HG03571 (cell line): ENCODE data around the gene AJM1.

Source experiments
- ATAC-seq: cut with Tn5 transposase; IDR thresholded peaks from one replicate; pipeline ENCODE4 v1.9.1; 2021; ENCODE audit not compliant: unreplicated experiment

Gene AJM1

DNA sequence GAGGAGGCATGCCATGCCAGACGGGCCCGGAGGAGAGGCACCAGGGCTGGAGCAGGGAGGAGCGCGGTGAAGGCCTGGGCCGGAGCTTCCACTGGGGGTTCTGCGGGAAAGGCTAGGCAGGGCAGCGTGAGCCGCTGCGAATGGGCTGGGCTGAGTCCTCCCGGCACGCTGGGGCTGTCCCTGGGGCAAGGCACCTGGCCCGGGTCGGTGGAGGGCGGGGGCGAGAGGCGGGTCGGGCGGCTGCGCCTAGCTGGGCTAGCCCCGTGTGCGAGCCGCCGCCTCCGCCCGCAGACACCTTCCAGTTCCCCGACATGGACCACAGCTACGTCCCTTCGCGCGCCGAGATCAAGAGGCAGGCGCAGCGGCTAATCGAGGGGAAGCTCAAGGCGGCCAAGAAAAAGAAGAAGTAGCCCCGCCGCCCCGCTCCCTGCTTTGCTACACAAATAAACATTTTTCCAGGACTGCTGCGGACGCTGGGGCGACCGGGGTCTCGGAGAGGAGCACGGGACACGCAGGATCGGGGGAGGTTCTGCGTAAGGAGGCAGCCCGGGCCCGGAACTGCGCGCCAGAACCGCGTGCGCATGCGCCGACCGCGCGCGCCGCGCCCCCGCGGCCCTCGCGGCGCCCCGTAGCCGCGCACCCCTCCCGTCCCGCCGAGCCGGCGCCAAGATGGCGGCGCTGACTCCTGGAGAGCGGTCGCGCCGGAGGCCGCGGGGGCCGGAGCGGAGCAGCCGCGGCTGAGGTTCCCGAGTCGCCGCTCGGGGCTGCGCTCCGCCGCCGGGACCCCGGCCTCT, 34.8 kb upstream of the AJM1 start, which contains the start of gene RABL6:
RABL6 (plus strand) TSS at position 668 of the 794 bp plus-strand sequence. CDS start 249 bp downstream, outside the sequence.
- peak; percentile 61 for ATAC-seq

DNA sequence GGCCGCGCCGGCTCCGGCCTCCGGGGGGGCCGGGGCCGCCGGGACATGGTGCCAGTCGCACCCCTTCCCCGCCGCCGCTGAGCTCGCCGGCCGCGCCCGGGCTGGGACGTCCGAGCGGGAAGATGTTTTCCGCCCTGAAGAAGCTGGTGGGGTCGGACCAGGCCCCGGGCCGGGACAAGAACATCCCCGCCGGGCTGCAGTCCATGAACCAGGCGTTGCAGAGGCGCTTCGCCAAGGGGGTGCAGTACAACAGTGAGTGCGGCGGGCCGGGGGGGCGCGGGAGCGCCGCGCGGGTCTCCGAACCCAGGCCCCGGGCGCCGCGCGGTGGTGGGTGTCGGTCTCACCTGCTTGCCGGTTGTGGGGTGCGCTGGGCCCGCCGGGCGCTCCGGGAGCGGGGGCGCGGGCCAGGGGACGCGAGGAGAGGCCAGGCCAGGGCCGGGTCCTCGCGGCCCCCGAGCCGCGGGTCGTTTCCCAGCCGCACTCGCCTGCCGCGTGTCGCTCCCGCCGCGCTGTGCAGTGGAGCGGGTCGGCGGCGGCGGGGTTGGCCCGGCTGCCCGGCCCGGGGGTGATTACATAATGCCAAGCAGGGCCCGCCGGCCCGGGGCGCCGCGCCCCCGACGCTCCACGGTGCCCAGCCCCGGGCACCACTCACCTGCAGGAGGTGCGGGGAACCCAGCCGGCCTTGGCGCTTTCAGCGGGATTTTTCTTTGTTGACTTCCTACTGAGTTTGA, 34.0 kb upstream of the AJM1 start:
- ATAC-seq = peak; percentile 35

DNA sequence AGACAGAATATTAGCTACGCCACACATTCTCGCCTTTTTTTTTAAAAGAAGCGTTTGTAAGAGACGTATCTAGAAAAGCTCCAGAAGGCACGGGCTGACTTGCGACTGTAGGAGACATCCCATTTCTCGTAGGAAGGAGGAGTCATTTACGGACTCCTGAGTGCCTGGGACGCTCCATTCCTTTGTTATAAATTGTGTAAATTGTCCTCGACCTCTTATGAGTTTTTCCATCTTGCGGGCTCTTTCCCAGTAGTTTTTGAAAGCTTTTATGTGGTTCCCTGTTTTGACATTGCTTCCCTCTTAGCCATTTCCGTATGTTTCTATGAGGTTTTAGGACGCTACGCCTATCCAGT, 33.5 kb upstream of the AJM1 start:
- ATAC-seq = no peak

DNA sequence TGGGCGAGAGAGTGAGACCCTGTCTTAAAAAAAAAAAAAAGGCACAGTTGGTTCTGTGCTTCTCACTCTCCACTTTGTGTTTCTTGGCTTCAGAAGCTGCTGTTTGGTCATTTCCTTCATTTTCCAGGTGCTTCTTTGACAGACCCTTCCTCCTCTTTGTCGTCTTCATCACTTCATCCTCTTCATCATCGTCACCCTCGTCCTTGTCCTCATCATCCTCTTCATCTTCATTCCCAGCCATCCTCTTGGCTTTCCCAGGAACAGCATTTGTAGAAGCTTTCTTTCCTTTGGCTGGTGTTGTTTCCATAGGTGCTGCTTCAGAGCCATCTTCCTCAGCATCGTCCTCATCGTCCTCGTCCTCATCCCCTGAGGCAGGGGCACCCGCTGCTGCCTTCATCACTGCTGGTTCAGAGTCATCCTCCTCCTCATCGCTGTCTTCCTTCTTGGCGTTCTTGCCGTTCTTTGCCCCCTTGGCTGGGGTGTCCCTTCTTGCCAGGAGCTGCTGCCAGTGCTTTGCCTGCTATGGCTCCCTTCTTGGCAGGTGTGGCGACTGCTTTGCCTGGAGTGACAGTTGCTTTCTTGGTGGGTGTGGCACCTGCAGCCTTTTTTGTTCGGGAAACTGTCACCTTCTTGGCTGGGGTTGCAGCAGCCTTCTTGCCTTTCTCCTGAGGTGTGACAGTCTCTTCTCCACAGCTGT, 27.4 kb upstream of the AJM1 start:
- no peak for ATAC-seq

DNA sequence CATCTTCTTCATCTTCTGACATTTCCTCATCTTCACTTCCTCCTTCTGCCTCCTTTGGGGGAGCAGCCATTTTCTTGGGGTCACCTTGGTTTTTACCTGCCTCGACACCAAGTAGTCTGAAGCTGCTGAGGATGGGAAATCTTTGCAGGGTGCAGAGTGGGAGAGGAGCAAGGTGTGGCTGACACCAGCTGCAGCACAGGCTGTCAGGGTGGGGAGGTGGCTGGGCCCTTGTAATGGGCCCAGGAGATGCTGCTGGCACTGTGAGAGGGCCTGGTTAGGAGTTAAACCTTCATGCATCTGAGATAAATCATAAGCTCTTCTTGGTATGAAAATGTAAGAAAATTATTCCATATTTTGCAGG, 26.9 kb upstream of the AJM1 start:
- no peak for ATAC-seq

DNA sequence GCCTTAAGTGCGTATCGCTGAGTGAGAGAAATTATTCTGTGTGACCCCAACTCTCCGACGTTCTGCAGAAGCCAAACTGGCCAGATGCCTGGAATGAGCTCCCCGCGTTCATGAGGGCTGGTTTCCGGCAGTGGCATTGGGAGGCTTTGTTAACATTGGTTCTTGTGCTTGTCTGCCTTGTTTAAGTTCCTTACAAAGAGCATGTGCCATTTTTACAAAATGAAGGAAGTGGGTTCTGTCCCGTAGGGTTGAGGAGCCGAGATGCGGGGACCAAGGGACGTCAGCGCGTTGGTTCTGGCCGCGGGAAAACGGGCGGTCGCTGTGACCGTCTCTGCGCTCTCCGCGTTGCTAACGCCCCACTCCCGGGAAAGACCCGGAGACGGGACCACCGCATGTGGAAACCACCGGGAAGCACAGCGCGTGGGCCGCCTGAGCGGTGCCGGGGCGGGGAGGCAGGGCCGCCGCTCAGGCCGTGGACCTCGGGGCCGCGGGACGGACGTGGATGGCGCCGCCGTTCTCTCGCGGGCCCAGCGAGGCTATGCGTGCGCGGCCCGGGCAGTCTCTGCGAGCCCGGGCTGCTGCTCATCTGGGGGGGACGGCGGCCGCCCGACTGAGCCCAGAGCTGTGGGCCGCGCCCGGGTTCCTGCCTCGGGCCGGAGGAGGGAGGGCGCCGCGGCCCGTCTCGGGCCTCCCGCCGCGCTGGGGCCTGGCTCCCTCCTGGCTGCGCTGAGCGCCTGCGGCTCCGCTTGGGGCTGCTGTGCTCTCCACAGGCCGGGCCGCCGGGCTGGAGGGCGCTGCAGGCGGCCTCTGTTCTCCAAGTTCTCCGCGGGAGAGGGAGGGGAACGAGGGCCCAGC, 21.1 kb upstream of the AJM1 start:
- ATAC-seq = no peak

DNA sequence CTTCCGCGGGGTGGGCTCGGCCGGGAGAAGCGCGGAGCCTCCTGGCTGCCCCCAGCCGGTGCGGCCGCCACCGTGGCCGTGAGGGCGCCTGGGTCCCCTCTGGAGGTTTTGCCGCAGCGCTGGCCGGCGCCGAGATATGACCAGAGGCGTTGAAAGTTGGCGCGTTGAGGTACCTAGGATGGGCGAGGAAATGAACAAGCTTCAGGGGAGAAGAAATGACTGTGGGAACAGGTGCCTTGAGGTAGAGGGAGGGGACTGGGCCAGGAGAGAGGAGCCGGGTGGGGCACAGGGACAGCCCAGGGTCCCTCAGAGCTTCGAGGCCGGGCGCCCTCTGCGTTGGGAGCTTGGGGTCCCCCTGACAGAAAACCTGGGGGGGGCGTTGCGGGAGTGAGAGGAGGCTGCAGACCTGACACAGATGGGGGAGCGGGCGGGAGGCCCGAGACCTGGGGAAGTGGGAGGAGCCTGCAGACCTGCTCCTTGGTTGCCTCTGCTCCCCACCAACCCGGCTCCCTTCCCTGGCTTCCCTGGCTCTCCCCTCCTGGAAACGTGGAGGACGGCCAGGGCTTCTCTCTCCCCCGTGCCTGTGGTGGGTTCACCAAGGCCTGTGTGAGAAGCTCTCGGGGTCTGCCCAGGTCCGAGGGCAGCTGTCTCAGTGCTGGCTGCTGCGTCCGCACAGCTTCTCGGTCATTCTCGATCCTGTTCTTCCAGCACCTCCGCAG, 20.3 kb upstream of the AJM1 start:
- no peak for ATAC-seq

DNA sequence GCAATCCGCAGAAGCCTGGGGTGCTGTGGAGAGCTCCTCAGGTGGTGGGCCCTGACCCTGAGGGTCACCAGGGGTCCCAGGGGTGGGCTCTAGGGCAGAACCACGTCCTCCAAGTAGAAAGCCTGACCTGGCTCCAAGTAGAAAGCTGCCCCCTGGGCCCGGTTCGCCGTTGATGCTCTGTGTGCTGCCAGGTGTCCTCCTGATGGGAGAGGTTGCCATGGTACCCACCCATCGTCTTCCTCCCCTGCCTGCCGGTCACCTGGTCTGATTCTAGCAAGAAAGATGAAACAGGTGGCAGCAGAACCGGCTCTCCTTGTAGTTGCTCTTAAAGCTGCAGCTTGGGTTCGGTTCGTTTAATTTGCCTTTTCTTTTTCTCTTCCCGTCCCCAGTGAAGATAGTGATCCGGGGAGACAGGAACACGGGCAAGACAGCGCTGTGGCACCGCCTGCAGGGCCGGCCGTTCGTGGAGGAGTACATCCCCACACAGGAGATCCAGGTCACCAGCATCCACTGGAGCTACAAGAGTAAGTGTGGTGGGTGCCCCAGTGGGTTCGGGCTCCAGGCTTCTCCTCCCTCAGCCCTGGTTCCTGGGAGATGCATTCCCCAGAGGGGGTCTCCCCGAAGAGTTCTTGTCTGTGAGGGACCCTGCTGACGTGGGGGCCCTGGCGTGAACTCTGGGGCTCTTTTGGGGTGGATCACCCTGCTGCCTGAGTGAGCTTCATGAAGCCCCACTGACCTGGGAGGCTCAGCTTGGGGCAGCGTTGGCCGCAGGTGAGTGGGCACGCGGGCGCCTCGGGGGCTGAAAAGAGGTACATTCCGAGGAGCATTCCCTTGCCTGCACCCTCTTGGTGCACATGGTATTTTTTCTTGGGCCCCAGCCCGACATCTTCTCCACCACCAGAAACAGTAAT, 18.9 kb upstream of the AJM1 start:
- no peak for ATAC-seq

DNA sequence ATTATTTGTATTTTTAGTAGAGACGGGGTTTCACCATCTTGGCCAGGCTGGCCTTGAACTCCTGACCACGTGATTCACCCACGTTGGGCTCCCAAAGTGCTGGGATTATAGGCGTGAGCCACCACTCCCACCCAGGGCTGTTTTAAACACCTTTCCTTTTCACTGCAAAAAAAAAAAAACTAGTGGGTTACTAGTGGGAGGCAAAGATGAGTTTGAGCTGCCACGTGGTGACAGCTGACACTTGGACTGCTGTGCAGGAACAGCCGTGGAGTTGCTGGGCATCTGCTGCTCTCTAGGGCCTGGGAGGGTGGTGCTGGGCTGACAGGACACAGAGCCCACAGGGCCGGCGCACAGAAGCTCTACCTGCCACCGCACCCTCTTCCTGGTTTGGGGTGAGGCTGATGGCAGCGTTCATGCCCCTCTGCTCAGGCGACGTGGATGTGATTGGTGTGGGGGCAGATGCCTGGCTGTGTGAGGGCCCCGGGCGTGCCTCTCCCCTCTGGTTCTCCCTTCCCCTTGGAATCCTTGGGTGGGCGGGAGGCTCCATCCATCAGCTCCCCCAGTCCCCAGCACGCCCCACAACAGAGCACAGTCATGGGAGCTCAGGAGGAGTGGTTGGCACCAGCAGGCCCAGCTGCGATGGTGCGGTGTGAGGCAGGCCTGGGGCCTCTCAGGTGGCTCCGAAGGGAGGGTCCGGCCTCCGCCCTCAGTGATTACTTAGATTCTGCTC, 17.6 kb upstream of the AJM1 start:
- no peak for ATAC-seq

DNA sequence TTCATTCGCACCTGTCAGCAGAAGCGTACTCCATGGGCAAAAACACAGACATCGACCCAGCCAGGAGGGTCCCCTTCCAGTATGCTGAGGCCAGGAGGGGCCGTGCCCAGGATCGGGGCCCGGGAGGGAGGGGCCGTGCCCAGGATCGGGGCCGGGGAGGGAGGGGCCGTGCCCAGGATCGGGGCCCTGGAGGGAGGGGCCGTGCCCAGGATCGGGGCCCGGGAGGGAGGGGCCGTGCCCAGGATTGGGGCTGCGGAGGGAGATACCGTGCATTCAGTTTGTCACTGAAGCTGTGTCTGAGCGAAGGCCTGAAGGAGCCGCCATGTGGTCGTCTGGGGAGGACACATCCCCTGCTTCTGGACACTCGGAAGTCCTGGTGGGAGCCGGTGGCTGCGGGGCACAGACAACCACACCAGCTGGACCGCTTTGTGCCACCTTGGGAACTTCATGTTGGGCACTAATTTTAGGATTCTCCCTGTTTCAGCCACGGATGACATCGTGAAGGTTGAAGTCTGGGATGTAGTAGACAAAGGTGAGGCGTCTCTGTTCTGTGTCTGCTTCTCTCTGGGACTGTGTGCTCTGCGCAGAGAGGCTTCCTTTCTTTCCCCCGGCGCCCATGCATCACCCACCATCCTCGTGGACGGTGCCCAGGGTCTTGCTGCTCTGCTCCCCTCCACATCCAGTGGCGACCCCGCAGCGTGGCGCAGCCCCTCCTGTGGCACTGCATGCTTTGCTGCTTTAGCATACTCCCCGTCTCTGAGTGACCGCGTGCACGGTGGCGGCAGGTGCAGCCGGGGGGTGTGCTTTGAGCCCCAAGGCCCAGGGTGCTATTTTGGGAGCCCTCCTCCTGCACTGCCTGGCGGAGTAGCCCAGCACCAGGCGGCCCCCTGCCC, 16.7 kb upstream of the AJM1 start:
- no peak for ATAC-seq

DNA sequence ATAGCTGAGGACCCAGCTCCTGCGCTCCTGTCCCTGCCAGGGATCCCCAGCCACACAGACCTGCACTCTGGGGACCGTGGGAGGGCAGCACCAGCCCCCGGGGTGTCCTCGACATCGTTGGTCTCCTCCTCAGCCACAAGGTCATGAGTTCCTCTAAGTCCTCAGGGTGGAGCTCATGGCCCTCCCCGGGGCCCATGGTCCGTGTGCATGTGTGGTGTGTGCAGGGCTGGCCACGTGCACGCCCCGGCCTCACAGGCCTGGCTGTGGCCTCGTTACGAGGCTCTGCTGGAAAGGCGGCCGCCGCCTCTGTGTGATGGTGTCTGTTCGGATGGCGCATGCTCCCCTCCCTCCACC, 16.1 kb upstream of the AJM1 start:
- no peak for ATAC-seq

DNA sequence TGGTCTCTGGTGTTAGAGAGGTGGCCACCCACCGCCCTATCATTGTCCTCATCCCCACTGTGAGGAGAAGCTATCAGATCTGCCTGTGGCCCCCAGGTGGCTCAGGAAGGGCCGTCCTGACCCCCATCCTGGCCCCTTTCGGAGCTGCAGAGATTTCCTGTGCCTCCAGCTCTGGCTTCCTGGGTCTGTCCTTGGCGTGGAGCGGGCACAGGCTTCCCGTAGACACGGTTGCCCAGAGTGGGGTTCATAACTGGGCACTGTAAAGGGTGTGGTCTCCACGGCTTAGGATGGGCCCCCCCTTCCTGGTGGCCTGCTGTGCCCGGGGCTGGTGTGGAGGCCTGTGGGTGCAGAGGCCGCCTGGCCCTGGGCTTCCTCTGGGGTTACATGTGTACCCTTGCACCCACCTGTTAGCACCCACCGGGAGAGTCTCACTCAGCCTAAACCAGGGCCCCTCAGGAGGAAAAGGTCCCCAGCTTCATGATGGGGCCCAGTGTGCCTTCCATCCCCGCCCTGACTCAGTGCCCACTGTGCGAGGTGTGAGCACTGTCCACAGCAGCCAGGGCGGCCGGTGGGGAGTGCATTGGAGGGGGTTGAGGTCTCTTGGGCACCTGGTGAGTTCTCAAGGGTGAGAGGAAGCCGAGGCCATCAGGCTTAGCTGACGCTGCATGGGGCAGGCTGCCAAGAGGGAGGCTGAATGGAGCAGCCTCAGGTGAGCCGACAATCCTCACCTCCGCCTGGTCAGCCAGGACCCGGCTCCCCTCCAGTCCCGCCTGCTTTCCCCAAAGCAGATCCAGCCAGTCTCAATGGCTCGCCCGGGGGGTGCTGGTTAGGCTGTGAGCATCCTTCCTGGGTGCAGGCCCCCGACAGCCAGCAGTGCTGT, 15.3 kb upstream of the AJM1 start:
- no peak for ATAC-seq

DNA sequence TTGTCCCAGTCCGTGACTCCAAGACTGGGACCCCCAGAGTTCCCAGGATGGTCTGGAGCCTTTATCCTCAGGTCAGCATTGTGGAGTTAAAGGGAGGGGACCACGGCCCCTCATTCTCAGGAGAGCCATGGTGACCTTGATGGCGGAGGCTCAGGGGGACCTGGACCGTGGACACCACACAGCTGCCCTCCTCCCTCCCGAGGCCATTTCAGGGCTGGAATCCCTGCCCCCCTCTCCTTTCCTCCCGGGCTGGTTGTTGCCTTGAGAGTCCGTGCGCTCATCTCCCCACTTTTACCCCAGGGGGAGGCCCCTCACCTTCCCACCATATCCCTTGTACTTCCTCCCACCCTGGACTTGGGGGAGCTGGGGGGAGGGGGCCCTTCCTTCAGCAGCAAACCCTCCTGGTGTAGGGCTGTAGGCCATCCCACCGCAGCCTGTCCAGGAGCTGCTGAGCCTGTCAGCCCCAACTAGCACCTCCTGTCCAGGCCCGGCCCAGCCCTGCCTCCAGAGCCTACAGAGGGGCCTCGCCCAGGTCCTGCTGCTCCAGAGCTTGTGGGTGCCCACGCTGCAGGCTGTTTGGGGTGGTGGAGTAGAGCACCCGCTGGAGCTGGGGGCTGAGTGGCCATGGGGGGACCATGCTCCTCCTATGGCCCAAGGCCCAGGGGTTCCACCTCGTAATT, 14.3 kb upstream of the AJM1 start:
- no peak for ATAC-seq

DNA sequence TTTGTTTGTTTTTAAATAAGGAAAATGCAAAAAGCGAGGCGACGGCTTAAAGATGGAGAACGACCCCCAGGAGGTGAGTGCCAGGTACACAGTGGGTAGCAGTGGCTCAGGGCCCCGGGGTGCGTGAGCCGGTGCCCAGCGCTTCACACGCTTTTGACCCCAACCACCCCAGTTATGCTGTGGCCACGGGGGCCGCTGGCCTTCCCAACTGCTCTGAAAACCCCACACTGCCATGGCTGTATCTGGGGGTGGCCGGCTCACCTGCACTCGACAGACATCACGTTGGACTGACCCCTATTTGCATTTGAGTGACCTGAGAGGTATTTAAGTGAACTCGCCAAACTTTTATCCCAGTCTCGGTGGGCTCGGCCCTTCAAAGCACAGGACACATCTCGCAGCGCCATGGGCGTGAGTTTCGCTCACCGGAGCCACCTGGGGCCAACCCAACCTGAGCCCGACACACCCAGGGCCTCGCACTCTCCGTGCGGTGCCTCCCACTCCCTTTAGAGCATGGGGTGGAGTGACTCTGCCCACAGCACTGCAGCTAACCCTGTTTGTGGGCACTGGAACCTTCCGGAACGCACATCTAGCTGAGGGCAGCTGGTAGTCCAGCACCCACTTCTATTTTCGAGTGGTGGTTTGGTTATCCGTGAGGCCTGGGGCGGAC, 13.7 kb upstream of the AJM1 start:
- ATAC-seq = no peak

DNA sequence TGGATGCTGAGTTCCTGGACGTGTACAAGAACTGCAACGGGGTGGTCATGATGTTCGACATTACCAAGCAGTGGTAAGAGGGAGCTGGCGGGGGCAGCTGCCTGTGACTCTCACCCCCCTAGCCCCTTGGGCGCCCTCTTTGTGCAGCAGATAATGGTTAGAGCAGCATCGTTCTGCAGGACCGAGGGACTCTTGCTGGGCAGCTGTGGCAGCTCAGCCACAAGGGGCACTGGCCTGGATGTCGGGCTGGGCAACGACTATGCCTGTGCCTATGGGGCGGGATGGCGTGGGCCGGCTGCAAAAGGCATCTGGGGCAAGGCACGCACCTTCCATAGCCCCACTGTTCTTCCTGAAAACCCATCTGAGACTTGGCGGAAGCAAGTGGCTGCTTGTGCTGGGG, 12.9 kb upstream of the AJM1 start:
- ATAC-seq = no peak
